Islet of Langerhans (tissue), 1 donor: ENCODE results near the gene TBCK.

Source experiments
- FAIRE-seq: peaks from one replicate; lab custom pipeline; 2011; peaks lifted over from hg19 to GRCh38; lab: Jason Lieb, UNC

The TBCK gene

DNA sequence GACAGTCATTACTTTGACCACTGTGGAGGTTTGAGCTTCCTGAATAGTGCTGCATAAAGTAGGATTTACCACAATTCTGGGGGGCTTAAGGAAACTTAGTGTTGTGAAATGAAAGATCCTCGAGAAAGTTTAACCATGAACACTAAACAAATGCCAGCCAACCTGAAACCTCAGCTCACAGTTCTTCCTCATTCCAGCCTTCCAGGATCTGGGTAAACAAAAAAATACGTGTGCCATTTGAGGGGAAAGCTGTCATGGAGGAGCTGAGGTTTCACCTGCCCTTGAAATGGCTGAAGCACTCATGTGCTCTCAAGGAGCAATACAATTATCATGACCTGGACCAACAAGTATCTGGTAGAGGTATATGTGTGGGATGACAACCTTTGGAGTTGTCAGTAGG lies 278.0 kb downstream of the TBCK start:
- FAIRE-seq, result no peak

GRCh38 chr4:106036848-106037247 lies 279.2 kb downstream of the TBCK start:
- FAIRE-seq, result no peak

DNA sequence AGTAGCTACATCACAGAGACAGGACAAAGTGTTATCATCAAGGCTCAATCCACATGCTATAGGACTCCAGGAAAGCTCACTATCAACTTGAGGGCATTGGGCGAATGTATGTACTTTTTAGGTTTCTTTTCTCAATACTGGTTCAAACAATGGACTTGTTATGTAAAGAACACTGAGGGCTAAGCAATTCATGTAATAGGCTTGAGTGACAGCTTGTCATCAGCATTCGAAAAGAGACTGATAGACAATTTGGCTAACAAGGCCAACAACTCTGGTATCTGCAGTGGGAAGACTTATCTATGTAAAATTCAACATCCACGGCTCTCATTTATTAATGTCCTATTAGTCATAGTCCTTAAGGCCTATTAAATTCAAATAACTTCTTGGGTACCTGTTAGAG lies 279.7 kb downstream of the TBCK start:
- no peak for FAIRE-seq

DNA sequence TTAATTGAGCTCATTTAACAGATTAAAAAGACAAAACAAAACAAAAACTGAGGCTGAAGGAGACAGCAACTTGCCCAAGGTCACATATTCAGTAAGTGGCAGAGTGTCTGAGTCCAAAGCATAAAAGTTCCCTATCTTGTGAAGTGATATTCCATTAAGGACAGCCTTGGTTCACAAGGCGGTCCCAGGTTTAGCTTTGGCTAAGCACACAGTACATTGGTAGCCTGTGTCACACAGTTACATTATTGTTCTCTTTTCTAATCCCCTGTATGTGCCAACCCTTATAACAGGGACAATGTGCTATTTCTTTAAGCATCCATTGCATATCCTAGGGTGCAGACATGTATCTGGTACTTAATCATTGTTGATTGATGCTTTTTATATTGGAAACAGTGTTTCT lies 280.8 kb downstream of the TBCK start:
- FAIRE-seq, result no peak

GRCh38 chr4:106034751-106035150 lies 281.3 kb downstream of the TBCK start:
- no peak for FAIRE-seq

GRCh38 chr4:106034220-106034619 lies 281.8 kb downstream of the TBCK start:
- FAIRE-seq, result no peak

GRCh38 chr4:106033469-106033868 lies 282.5 kb downstream of the TBCK start:
- no peak for FAIRE-seq

DNA sequence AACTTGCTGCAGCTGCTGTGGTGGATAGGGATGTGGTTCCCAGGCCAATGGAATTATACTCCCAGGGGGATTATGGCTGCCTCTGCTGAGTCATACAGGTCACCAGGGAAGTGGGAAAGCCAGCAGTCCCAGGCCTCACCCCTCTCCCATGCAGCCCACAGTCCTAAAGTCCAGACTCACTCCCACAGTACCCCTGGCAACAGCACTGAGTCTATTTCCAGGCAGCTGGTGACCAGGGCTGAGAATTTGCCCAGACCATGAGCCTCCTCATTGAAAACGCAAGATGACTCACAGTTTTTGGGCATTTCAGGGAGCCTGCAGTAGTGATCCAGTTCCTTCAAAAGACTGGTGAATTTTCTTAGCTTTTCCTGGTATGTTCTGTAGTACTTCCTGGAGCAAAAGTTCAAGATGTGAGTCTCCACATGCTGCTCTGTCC lies 283.1 kb downstream of the TBCK start:
- FAIRE-seq, result no peak

GRCh38 chr4:106022454-106022853 lies 293.6 kb downstream of the TBCK start:
- no peak for FAIRE-seq

DNA sequence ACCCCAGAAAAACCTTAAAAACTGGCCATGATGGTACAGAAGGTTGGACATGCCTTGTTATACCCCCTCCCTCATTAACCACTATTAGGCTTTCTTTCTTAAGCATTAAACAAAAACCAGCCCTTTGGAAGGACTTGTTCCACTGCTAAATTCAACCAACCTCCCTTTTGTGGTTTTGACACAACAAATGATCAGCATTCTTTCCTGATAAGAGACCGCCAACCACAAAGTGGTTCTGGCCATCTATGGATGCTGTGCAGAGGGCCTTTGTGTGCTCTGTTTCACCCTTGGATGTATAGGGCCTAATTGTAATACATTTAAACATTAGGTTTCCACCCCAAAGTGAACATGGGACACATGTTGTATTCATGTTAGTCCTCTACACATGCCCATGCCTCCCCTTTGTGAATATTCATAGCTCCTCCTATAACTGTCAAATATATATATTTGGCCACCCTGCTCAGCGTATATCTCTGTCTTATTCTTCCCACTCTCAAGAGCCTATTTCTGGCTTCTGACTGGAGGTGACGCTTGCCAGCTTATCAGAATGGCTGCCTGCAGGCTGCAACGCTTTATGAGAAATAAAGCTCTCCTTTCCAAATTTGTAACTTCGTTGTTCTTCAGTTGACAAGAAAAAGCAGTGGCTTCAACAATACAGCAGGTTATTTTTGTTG lies 294.1 kb downstream of the TBCK start:
- no peak for FAIRE-seq

- FAIRE-seq, result no peak
Observed at GRCh38 chr4:106019771-106020170, 296.2 kb downstream of the TBCK start.

DNA sequence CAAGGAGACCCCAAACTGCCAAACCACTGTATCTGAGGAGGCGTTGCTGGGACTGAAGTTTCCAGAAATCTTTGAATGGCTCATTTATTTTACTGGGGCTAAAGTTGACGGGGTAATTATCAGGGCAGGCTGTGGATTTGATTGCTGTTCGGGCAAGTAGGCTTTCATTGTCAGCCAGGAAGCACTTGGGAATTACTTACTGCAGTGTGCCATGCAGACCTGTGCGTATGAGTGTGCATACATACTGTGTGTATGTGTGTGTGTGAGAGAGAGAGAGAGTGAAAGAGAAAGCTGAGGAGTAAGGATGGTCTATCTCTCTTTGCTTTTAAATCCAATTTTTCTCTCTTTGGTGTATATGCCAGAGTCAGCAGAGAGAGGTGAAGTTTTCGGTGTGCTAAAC lies 298.0 kb downstream of the TBCK start:
- FAIRE-seq, result no peak

- no peak for FAIRE-seq
Observed at GRCh38 chr4:106011387-106011786, 304.6 kb downstream of the TBCK start.

DNA sequence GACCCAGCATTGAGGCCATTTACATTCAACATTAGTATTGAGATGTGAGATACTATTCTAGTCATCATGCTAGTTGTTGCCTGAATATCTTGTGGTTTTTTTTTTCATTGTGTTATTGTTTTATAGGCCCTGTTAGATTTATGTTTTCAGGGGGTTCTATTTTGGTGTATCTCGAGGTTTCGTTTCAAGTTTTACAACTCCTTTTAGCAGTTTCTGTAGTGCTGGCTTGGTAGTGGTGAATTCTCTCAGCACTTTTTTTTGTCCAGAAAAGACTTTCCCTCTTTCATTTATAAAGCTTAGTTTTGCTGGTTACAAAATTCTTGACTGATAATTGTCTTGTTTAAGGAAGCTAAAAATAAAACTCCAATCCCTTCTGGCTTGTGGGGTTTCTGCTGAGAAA lies 305.2 kb downstream of the TBCK start:
- no peak for FAIRE-seq

DNA sequence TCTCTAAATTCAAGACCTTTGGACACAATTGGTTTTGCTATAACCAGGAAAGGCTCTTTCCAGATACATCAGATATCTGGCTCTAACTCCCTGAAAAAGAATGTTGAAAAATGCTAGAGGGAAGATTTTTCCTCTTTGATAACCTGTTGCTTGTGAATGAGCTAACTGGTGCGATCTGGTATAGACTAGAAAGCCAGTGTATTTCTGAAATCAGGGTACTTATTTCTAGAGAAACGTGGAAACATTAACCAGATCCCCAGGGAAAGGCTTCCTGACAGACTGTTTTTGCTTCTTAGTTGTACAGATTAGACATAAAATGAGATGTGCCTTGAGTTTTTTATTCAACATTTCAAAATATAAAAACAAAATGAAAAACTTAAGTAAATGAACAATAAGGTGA lies 313.0 kb downstream of the TBCK start:
- no peak for FAIRE-seq

DNA sequence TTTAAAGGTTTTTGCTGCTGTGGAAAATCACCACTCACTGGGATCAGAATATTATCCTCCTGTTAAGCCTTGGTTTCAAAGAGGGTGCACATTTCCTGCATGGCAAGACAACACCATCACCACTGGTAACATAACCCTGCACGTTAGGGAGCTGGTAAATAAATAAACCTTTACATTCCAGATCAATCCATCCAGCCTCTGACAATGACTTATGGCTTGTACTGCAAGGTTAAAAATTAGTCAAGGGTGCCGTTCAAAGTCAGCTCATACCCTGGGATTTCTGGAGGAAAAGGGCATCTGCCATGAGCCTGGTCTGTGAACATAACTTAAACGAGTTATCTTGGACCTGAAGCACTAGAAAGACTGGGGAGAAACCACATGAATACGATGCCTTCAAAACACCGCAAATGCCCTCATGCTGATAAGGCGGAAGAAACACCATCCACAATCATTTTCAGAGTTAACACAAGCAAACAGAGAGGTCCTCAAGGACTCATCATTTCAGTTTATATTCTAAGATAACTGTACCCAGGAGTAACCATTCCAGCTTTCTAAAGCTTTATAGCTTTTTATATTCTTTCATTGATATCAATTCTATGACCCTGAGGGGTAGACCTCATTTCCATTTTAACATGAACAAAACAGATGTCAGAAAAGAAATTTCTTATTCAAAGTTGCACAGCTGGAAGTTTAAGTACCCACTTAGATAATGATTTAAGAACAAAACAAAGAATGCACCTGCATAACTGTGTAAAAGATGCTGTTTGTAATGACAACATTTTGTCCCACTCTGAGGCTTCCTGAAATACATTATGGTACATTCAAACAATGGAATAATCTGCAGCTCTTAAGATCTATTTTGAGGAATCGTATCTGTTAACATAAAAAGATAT lies 317.6 kb downstream of the TBCK start:
- FAIRE-seq, result no peak

DNA sequence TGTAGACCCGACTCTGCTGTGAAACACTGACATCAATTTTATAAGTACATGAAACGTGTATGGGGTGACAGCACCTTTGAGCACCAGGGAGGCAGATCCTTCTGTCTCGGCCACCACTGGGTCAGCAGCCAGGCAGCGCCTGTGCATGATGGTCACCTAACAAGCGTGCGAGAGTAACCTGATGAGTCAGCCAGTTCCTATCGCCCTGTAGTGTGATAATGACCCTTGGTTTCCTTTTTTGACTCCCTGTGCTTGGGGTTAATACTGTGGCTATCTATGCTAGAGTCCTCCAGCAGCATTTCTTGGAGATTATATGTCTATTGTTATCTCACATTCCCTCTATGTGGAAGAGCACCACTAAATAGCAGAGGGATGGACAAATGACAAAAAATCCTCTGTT lies 319.2 kb downstream of the TBCK start:
- no peak for FAIRE-seq

DNA sequence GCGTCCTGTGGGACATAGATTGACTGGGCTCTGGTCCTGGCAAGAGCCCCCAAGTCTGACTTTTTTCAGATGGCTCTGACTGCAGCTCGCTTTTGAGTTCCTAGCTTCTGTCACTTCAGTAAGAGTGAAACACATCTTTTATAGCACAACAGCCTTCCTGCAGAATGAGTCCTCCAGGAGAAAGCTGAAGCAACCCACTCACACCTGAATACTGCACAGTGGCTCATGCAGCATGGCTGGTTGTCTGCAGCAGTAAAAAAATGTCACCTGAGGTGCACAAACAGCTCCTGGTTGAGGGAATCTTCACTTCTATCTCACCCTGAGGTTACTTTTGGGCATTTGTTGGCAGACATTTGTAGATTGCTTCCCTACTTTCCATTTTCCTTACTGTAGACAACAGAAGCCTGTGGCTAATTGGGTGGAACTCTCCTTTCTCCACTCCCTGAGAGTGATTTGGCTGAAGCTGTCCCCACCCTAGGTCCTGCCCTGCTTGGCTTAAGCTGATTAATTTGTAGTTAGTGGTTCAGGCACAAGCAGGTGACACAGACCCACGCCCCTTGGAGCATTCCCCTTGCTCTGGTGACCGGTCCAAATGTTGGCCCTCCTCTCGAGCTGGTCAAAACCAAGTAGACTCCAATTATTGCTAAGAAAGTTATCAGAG lies 321.0 kb downstream of the TBCK start:
- no peak for FAIRE-seq

DNA sequence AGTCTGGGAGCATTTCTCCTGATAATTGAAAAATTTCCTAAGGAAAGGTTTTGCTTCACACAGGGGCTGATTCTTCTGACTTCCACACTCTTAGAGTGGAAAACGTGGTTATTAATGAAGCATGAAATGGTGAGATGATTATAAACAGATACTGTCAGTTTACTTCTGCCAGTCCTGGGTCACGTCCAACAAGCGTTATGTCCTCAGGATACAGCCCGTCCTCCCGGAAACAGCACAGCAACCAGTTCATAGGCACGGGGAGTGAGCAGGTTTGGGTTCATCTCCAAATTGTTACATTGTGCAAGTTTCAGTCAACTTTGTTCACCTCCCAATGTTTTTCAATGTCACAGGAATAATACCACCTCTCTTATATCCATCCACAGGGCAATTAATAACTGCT lies 321.9 kb downstream of the TBCK start:
- FAIRE-seq, result no peak

DNA sequence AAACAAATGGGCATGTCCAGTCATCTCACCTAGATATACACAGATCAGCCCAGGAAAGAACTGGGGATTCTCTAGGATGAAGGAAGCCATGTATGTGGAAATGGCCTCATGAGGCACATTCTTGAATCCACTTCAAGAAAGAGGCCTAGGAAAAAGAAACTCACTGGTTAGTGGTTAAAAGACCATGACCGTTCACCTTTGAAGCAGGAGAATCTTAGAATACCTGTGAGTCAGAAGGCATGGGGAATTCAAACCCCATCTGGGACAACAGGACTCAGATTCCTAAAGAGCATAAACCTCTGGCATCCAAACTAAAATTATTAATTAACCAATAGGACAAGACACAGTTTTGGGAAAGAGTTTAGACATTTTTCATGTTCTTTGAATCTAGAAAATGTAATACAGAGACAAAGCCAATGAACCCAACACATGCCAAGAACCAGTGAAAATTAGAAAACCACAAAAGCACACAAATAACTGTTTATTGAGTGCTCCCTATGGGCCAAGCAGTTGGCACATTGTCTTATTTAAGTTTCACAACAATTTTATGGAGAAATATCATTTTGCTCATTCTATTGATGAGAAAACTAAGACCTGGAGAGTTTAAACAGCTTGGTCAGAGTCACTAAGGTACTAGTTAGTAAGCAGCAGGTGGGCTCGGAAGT lies 323.2 kb downstream of the TBCK start:
- FAIRE-seq, result no peak

- FAIRE-seq, result no peak
Observed at GRCh38 chr4:105991726-105992125, 324.3 kb downstream of the TBCK start.
